ENCODE measurements around the gene GLB1L3. TPM values are rescaled to one million over a fixed set of nuclear protein-coding genes. Genes with fewer than 3 reads are reported as not detected.
"Not testable (repeated sequence)": the region's sequence is repeated elsewhere in the genome, so short reads cannot be mapped to it uniquely, and the experiment has no call there.

Gene GLB1L3
- total RNA-seq, 1 experiment from 2014 or later, result not detected

GRCh38 chr11:134313821-134314607 is 37.8 kb downstream of the GLB1L3 start:
- no peak for DNase-seq (ENCODE audit: low read depth)

- DNase-seq (ENCODE audit: low read depth), result no peak
These were observed 40.9 kb downstream of the GLB1L3 start for GRCh38 chr11:134317103-134317502.

DNA sequence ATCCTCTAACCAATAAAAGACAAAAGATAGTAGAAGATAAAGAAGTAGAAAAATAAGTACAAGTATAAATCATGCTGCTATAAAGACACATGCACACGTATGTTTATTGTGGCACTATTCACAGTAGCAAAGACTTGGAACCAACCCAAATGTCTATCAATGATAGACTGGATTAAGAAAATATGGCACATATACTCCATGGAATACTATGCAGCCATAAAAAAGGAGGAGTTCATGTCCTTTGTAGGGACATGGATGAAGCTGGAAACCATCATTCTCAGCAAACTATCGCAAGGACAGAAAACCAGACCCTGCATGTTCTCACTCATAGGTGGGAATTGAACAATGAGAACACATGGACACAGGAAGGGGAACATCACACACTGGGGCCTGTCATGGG is 45.2 kb downstream of the GLB1L3 start:
- not testable (repeated sequence) for DNase-seq (ENCODE audit: low read depth)

- DNase-seq (ENCODE audit: low read depth), result no peak
These were observed 46.4 kb downstream of the GLB1L3 start for GRCh38 chr11:134322553-134322952.

GRCh38 chr11:134328433-134328832 is 52.3 kb downstream of the GLB1L3 start:
- no peak for DNase-seq (ENCODE audit: low read depth)

- no peak for DNase-seq (ENCODE audit: low read depth)
These were observed 54.6 kb downstream of the GLB1L3 start for GRCh38 chr11:134330611-134331353.

- no peak for DNase-seq (ENCODE audit: low read depth)
These were observed 55.4 kb downstream of the GLB1L3 start, which contains the start of gene GLB1L2 for GRCh38 chr11:134331354-134332188. Gene GLB1L2, plus strand, starts transcription at chr11:134331988. Its CDS starts 74 bp downstream, at chr11:134332062.

DNA sequence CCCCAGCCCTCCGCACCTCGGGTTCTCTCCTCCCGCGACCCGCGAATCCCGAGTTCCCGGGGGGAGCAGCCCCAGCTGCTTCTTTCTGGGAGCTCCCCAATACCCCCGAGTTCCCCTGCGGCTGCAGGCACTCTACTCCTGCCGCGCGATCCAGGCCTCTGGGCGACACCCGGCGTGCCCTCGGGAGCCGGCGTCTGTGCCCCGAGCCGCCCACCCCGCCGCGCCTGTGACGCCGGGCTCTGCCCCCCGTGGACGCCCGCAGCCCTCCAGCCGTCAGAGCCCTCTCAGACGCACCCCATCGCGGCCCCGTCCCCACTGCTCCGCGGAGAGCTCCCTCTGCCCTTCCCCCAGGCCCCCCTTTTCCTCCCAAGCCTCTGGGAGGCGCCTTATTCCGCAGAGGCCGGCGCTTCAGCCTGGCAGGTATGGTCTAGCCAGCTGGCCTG is 56.0 kb downstream of the GLB1L3 start:
- no peak for DNase-seq (ENCODE audit: low read depth)

- no peak for DNase-seq (ENCODE audit: low read depth)
These were observed 56.6 kb downstream of the GLB1L3 start for GRCh38 chr11:134332782-134333181.

- no peak for DNase-seq (ENCODE audit: low read depth)
These were observed 57.1 kb downstream of the GLB1L3 start for GRCh38 chr11:134333312-134333711.

- DNase-seq (ENCODE audit: low read depth), result no peak
These were observed 57.8 kb downstream of the GLB1L3 start for GRCh38 chr11:134333946-134334345.

- DNase-seq (ENCODE audit: low read depth), result no peak
These were observed 58.8 kb downstream of the GLB1L3 start for GRCh38 chr11:134334796-134335571.

DNA sequence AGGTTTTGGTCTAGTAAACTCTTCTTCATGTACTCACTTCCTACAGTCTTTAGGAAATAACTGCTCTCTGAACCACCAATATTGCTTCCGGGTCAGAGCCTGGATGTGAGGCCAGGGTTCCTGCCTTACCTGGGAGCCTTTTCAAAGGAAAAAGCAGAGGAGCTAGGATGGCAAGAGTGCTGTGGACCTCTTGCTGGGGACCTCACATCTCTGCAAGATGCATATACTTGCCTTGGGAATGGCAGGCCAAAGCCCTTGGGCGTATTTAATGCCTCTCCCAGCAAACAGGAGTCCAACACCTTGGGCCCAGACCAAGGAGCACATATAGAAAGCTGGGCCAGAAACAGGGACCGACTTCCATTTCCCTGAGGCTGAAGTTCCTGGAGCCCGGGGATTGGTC is 60.9 kb downstream of the GLB1L3 start:
- no peak for DNase-seq (ENCODE audit: low read depth)

DNA sequence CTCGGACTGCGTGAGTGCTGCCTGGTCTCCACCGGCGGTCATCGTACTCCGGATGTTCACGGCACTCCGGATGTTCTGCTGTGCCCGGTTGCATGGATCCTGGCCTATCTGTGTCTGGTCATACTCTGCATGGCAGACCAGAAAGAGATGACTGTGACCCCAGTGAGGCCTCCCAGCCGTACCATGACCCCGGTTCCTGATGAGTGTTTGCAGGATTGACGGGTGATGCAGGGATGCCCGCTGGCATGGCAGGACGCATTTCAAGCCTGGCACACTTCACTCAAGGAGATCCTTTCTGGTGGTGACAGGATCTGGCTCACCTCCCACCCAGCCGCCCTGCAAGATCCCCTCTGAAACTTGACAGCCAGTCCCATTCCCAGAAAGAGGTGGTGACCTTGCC is 61.9 kb downstream of the GLB1L3 start:
- no peak for DNase-seq (ENCODE audit: low read depth)

DNA sequence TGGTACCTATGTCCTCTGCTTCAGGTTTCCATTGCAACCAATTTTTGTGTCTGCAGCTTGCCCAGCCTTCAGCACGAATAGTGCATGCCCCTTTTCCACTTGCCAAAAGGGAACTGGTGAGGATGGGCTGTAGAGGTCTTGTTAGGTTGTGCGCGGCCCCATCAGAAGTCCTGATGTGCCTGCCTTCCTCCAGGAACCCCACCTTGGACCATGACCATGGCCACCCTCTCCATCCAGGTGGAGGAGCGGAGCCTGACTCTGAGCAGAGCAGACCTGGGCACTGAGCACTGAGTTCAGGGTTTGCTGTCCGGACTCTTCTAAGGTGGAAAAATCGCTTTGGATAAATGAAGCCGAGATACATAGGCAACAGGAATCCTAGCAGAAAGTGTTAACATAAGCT is 62.5 kb downstream of the GLB1L3 start:
- DNase-seq (ENCODE audit: low read depth), result no peak

- DNase-seq (ENCODE audit: low read depth), result no peak
These were observed 63.6 kb downstream of the GLB1L3 start for GRCh38 chr11:134339756-134340155.

- DNase-seq (ENCODE audit: low read depth), result no peak
These were observed 64.3 kb downstream of the GLB1L3 start for GRCh38 chr11:134340354-134340964.

DNA sequence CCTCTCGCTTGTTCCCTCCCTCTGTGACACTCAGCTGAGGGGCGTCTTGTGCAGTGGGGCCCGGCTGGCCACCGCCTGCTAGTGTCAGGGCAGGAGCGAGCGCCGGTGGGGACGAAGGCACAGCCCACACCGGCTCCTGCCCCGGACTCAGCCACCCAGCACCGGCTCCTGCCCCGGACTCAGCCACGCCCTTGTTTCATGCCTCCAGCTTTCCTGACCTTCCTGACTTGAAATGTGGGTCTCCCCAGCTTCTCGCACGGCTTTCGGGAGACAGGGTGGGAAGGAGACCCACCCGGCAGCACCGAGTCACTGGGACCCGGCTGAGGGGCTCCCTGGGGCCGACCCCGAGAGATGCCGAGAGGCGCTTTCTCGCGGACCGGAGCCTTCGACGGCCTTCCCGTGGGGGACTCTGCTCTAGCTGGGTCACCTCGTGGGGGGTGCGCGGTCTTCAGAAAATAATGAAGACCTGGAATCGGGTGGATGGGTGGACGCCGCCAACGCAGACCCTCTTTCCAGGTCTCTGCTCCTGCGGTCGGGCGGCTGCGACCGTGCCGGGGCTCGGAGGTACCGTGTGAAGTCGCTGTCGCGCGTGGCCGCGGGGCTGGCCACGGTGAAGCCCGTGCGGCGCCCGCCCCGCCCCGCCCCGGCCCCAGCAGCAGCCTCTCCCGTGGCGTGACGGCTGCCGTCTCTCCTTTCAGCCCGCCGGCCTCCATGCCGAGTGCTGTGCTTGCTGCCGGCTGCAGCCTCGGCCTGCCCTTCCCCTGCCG is 65.8 kb downstream of the GLB1L3 start:
- DNase-seq (ENCODE audit: low read depth), result no peak

DNA sequence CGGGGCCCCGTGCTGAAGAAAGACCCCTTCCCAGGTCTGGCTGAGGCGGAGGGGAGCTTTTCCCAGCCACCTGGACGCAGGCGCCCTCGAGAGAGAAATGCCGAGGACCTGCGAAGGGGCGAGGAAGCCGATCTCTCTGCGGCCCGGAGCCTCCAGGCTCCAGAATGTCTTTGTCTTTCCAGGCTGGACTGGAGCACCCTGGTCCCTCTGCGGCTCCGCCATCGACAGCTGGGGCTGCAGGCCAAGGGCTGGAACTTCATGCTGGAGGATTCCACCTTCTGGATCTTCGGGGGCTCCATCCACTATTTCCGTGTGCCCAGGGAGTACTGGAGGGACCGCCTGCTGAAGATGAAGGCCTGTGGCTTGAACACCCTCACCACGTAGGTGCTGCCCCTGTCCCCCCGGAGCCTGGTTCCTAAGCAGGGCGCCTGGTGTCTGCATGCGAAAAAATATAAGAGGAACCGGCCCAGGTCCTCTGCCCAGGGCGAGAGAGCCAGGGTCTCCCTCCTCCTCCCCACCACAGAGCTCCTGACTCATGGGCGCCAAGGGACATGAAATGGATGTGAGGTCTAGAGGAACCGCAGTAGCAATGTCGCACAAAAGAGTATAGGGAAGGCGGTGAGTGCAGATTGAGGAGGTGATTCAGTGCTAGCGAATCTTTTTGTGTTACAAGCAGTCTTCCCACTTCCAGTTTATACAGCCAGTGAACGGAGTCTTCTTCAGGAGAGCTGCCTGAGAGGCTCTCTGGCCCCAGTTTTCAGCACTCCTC is 66.6 kb downstream of the GLB1L3 start:
- no peak for DNase-seq (ENCODE audit: low read depth)
